EH (cell line): ENCODE measurements around the gene LHFPL6.

Experiments used
- DNase-seq: peaks from one replicate; pipeline ENCODE4 v3.0.0-alpha.2; 2015; ENCODE audit warnings: low read depth

The LHFPL6 gene

GRCh38 chr13:39510316-39510695 is 92.7 kb downstream of the LHFPL6 start:
- DNase-seq: no peak

- no peak for DNase-seq
Observed at GRCh38 chr13:39509616-39510315, 93.2 kb downstream of the LHFPL6 start.

- DNase-seq: peak; percentile 76
Observed at GRCh38 chr13:39506559-39507390, 96.2 kb downstream of the LHFPL6 start.

GRCh38 chr13:39505151-39505550 is 97.8 kb downstream of the LHFPL6 start:
- no peak for DNase-seq

GRCh38 chr13:39503048-39503447 is 99.9 kb downstream of the LHFPL6 start:
- DNase-seq: no peak

- DNase-seq: peak; percentile 32
Observed at GRCh38 chr13:39501702-39502324, 101.2 kb downstream of the LHFPL6 start.

- no peak for DNase-seq
Observed at GRCh38 chr13:39499604-39500003, 103.4 kb downstream of the LHFPL6 start.

GRCh38 chr13:39498471-39499114 is 104.4 kb downstream of the LHFPL6 start:
- no peak for DNase-seq

GRCh38 chr13:39496506-39496905 is 106.5 kb downstream of the LHFPL6 start:
- DNase-seq: no peak

- DNase-seq: no peak
Observed at GRCh38 chr13:39494633-39495032, 108.4 kb downstream of the LHFPL6 start.

- DNase-seq: no peak
Observed at GRCh38 chr13:39494006-39494405, 109.0 kb downstream of the LHFPL6 start.

- DNase-seq: peak; percentile 12
Observed at GRCh38 chr13:39490136-39490535, 112.9 kb downstream of the LHFPL6 start.

GRCh38 chr13:39486758-39487157 is 116.2 kb downstream of the LHFPL6 start:
- DNase-seq: no peak

GRCh38 chr13:39485314-39485700 is 117.7 kb downstream of the LHFPL6 start:
- DNase-seq: peak; percentile 56

- DNase-seq: peak; percentile 87
Observed at GRCh38 chr13:39484506-39485313, 118.3 kb downstream of the LHFPL6 start.

- DNase-seq: peak; percentile 82
Observed at GRCh38 chr13:39483326-39483725, 119.7 kb downstream of the LHFPL6 start.

GRCh38 chr13:39481491-39481890 is 121.5 kb downstream of the LHFPL6 start:
- no peak for DNase-seq

- DNase-seq: no peak
Observed at GRCh38 chr13:39474600-39474999, 128.4 kb downstream of the LHFPL6 start.

GRCh38 chr13:39469676-39470075 is 133.3 kb downstream of the LHFPL6 start:
- no peak for DNase-seq

GRCh38 chr13:39468306-39468705 is 134.7 kb downstream of the LHFPL6 start:
- DNase-seq: no peak

- peak; percentile 18 for DNase-seq
Observed at GRCh38 chr13:39463611-39464010, 139.4 kb downstream of the LHFPL6 start.

GRCh38 chr13:39462906-39463305 is 140.1 kb downstream of the LHFPL6 start:
- DNase-seq: no peak
